ENCODE data around the gene TSPO2. TPM values are rescaled to one million over a fixed set of nuclear protein-coding genes. Genes with fewer than 3 reads are reported as not detected.
"Not testable (repeated sequence)": the region's sequence is repeated elsewhere in the genome, so short reads cannot be mapped to it uniquely, and the experiment has no call there.

The TSPO2 gene
- total RNA-seq, 4 donors from 2014 or later: not detected

GRCh38 chr6:40999569-40999968 is 42.7 kb upstream of the TSPO2 start:
- 25 to 28% methylated on average over 3 of the region's 3 CpGs for WGBS, 2 donors
- DNase-seq (ENCODE audit: low spot score in 2 of 2): peak; percentile 19 to 59
- Histone ChIP-seq H3K4me1 (peaks cover 0 to 11% (median 0%) of the 10 kb centered on the region in 4 donors), H3K36me3 (no peaks in the 10 kb centered on the region), H3K9me3 (no peaks in the 10 kb centered on the region), H3K27me3 (no peaks in the 10 kb centered on the region), H3K27ac (no peak overlapping the region), H3K4me3 (no peak overlapping the region)
- TF ChIP-seq EP300 (IDR thresholded peaks at IDR 0.05): no peak
- TF ChIP-seq, protein P1, sequence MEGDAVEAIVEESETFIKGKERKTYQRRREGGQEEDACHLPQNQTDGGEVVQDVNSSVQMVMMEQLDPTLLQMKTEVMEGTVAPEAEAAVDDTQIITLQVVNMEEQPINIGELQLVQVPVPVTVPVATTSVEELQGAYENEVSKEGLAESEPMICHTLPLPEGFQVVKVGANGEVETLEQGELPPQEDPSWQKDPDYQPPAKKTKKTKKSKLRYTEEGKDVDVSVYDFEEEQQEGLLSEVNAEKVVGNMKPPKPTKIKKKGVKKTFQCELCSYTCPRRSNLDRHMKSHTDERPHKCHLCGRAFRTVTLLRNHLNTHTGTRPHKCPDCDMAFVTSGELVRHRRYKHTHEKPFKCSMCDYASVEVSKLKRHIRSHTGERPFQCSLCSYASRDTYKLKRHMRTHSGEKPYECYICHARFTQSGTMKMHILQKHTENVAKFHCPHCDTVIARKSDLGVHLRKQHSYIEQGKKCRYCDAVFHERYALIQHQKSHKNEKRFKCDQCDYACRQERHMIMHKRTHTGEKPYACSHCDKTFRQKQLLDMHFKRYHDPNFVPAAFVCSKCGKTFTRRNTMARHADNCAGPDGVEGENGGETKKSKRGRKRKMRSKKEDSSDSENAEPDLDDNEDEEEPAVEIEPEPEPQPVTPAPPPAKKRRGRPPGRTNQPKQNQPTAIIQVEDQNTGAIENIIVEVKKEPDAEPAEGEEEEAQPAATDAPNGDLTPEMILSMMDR (IDR thresholded peaks at IDR 0.05): peak in 1 of 5 experiments; percentile 14
- no peak for TF ChIP-seq POLR2A (IDR thresholded peaks at IDR 0.05)

GRCh38 chr6:41000248-41000647 is 42.0 kb upstream of the TSPO2 start:
- Histone ChIP-seq H3K4me1 (peaks cover 0 to 11% (median 0%) of the 10 kb centered on the region in 4 donors), H3K9me3 (no peaks in the 10 kb centered on the region), H3K36me3 (no peaks in the 10 kb centered on the region), H3K4me3 (no peak overlapping the region), H3K27me3 (no peaks in the 10 kb centered on the region), H3K27ac (no peak overlapping the region)
- 82 to 84% methylated on average over 4 of the region's 4 CpGs for WGBS, 2 donors
- DNase-seq (ENCODE audit: low spot score in 2 of 2): no peak
- no peak for TF ChIP-seq EP300 (IDR thresholded peaks at IDR 0.05)
- no peak for TF ChIP-seq POLR2A (IDR thresholded peaks at IDR 0.05)
- TF ChIP-seq, protein P1 (IDR thresholded peaks at IDR 0.05): no peak

GRCh38 chr6:41002168-41002567 is 40.1 kb upstream of the TSPO2 start:
- H3K4me3 ChIP-seq: no peak overlapping the region
- no peak overlapping the region for H3K27ac ChIP-seq
- peaks cover 0 to 9% (median 0%) of the 10 kb centered on the region in 4 donors for H3K4me1 ChIP-seq
- no peaks in the 10 kb centered on the region for H3K36me3 ChIP-seq
- no peak for DNase-seq (ENCODE audit: low spot score in 2 of 2)
- TF ChIP-seq POLR2A (IDR thresholded peaks at IDR 0.05): no peak
- TF ChIP-seq, protein P1 (IDR thresholded peaks at IDR 0.05): no peak
- no peak for TF ChIP-seq EP300 (IDR thresholded peaks at IDR 0.05)
- no peaks in the 10 kb centered on the region for H3K9me3 ChIP-seq
- no peaks in the 10 kb centered on the region for H3K27me3 ChIP-seq
- 79 to 80% methylated on average over 3 of the region's 3 CpGs for WGBS, 2 donors

DNA sequence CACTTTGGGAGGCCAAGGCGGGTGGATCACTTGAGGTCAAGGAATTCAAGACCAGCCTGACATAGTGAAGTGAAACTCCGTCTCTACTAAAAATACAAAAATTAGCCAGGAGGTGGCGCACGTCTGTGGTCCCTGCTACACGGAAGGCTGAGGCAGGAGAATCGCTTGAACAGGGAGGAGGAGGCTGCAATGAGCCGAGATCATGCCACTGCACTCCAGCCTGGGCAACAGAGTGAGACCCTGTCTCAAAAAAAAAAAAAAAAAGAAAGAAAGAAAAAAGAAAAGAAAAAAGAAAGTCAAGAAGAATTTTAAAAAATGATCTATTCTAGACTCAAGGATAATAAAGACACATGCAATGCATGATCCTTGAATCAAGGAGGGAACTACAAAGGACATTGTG is 36.0 kb upstream of the TSPO2 start:
- peak; percentile 30 to 83 for DNase-seq (ENCODE audit: low spot score in 2 of 2)
- TF ChIP-seq, protein P1 (IDR thresholded peaks at IDR 0.05): peak; percentile 35 to 54 (median 50)
- H3K36me3 ChIP-seq, H3K27me3 ChIP-seq, H3K27ac ChIP-seq, H3K4me1 ChIP-seq, H3K4me3 ChIP-seq, H3K9me3 ChIP-seq: not testable (repeated sequence)
- 13 to 18% methylated on average over 6 to 7 of the region's 7 CpGs for WGBS, 2 donors

DNA sequence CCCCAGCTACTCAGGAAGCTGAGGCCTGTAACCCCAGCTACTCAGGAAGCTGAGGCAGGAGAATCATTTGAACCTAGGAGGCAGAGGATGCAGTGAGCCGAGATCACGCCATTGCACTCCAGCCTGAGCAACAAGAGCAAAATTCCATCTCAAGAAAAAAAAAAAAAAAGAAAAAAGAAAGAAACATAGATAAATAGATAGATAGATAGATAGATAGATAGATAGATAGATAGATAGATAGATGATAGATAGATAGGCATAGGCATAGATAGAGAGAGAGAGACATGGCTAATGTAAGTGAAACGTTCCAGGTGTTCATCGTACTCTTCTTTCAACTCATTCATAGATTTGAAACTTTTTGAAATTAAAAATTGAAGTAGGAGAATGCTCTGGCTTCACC is 35.3 kb upstream of the TSPO2 start:
- not testable (repeated sequence) for H3K27ac ChIP-seq; H3K36me3 ChIP-seq; DNase-seq (ENCODE audit: low spot score in 2 of 2); H3K4me1 ChIP-seq; H3K9me3 ChIP-seq; H3K4me3 ChIP-seq; H3K27me3 ChIP-seq
- WGBS, 2 donors: 91 to 95% methylated on average over 4 of the region's 4 CpGs

- H3K36me3 ChIP-seq: no peaks in the 10 kb centered on the region
- WGBS, 2 donors: 93 to 96% methylated on average over 3 of the region's 3 CpGs
Measured at GRCh38 chr6:41008011-41008410, 34.3 kb upstream of the TSPO2 start.

More at GRCh38 chr6:41008011-41008410, 34.3 kb upstream of the TSPO2 start:
- Histone ChIP-seq H3K4me3 (no peak overlapping the region), H3K9me3 (no peaks in the 10 kb centered on the region), H3K27me3 (no peaks in the 10 kb centered on the region), H3K4me1 (peaks cover 0 to 3% (median 0%) of the 10 kb centered on the region in 4 donors), H3K27ac (no peak overlapping the region)
- no peak for DNase-seq (ENCODE audit: low spot score in 2 of 2)
- TF ChIP-seq, protein P1 (IDR thresholded peaks at IDR 0.05): no peak
- TF ChIP-seq EP300 (IDR thresholded peaks at IDR 0.05): no peak
- TF ChIP-seq POLR2A (IDR thresholded peaks at IDR 0.05): no peak

Measured in tibial nerve (tissue), 4 donors.